Kidney (tissue), 14 donors: ENCODE measurements around the gene DST. TPM values are rescaled to one million over a fixed set of nuclear protein-coding genes. Genes with fewer than 3 reads are reported as not detected.
A peak's percentile ranks its signal among the peaks of the same experiment; 100 is the strongest.

ENCODE experiments used
- DNase-seq, 5 donors: peaks; one replicate each; pipeline ENCODE4 v3.0.0-alpha.2; 2013 to 2020
- FAIRE-seq: peaks from 2 replicates; lab custom pipeline; 2012; peaks lifted over from hg19 to GRCh38; lab: Jason Lieb, UNC
- H3K27ac ChIP-seq, 2 donors: one replicate each; pipeline ENCODE4 v1.7.0; 2013; ENCODE audit warnings: low read depth in 2 of 2, low read length in 2 of 2, inconsistent platforms in 1 of 2
- H3K27me3 ChIP-seq: one replicate; pipeline ENCODE4 v1.7.1; 2013; ENCODE audit warnings: low read length, inconsistent platforms; ENCODE audit not compliant: control insufficient read depth, insufficient read depth
- H3K36me3 ChIP-seq, 3 donors: one replicate each; pipeline versions ENCODE4 v1.7.0 to v1.7.1; 2013; ENCODE audit warnings: low read length in 3 of 3, control low read depth in 1 of 3, inconsistent platforms in 1 of 3; ENCODE audit not compliant: insufficient read depth in 3 of 3, control insufficient read depth in 2 of 3
- H3K4me1 ChIP-seq, 3 donors: one replicate each; pipeline versions ENCODE4 v1.7.0 to v1.7.1; 2013; ENCODE audit warnings: low read length in 3 of 3, inconsistent platforms in 1 of 3, low read depth in 1 of 3; ENCODE audit not compliant: control insufficient read depth in 2 of 3, insufficient read depth in 2 of 3
- H3K4me3 ChIP-seq, 3 donors: one replicate each; pipeline versions ENCODE4 v1.7.0 to v1.8.1; 2013; ENCODE audit warnings: low read length in 3 of 3, control low read depth in 1 of 3, inconsistent platforms in 1 of 3
- H3K9ac ChIP-seq, 3 donors: one replicate each; pipeline versions ENCODE4 v1.7.0 to v1.7.1; 2013; ENCODE audit warnings: low read length in 3 of 3, control low read depth in 1 of 3, inconsistent platforms in 1 of 3
- H3K9me3 ChIP-seq, 3 donors: one replicate each; pipeline versions ENCODE4 v1.7.0 to v1.7.1; 2013; ENCODE audit warnings: low read length in 3 of 3, control low read depth in 1 of 3, inconsistent platforms in 1 of 3; ENCODE audit not compliant: control insufficient read depth in 2 of 3, insufficient read depth in 1 of 3
- intact Hi-C: fragments of 100-400 bp; cut with DNase I; formaldehyde crosslinking; loops from one replicate; pipeline ENCODE4 v1.11.1; 2022
- polyA plus RNA-seq: library from polyadenylated mRNA; stranded (reverse); fragments of 350-450 nt; fragmentation: Illumina TruSeq; extraction: RNeasy Lipid Tissue Mini Kit (QIAGEN cat#74804); gene quantifications from one replicate; pipeline ENCODE4 v1.2.3, GENCODE V29; 2014; ENCODE audit warnings: low read depth, low replicate concordance; ENCODE audit not compliant: insufficient read depth
- total RNA-seq: library from RNA; stranded (reverse); fragmentation: NEBNext Ultra II Directional; extraction: Animal tissue kit (Norgen Biotek cat#: 25700); gene quantifications from one replicate; pipeline ENCODE4 v1.2.1, GENCODE V29; 2021
- TF ChIP-seq, protein P1 (sequence below): IDR thresholded peaks from 3 replicates; pipeline ENCODE4 v1.5.1; 2012; ENCODE audit warnings: mild to moderate bottlenecking, moderate library complexity, borderline replicate concordance; ENCODE audit not compliant: insufficient read depth; ENCODE audit errors: extremely low read depth
- donor health status: control.
- donor health status: control.
- donor health status: control.
- donor health status: control.
- donor health status: control.
- donor health status: DM: yes; HTN: yes; CAD: no.
- donor health status: Normal renal cell carcinoma (clear cell type).

The DST gene
- total and polyA plus RNA-seq, 2 donors from 2014 or later, result 68.2 to 259 TPM

DNA sequence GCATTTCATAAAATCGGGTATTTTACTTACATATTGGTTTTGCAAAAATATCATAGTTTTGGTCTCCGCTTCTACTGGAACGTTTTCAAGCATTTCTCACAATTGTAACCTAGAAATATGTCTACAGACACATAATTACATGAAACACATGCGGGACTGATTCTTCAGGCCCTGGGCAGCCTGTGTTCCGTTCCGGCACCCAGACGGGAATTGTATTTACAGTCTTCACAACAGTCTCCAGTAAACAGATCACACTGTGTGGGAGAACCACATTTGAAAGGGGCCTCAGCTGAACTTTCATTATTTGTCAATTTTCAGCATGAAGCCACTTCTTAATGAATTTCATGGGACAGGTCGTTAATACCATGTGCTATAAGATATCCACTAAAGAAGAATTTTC, 196.9 kb downstream of the DST start:
- Histone ChIP-seq H3K4me3 (no peak overlapping the region), H3K27ac (no peak overlapping the region), H3K4me1 (no peaks in the 10 kb centered on the region), H3K9ac (no peak overlapping the region), H3K36me3 (no peaks in the 10 kb centered on the region), H3K9me3 (no peaks in the 10 kb centered on the region), H3K27me3 (no peaks in the 10 kb centered on the region)
- DNase-seq (peak in 1 of 5 donors; percentile 26), FAIRE-seq (no peak)
- intact Hi-C loops, result no loop called here
- TF ChIP-seq, protein P1, sequence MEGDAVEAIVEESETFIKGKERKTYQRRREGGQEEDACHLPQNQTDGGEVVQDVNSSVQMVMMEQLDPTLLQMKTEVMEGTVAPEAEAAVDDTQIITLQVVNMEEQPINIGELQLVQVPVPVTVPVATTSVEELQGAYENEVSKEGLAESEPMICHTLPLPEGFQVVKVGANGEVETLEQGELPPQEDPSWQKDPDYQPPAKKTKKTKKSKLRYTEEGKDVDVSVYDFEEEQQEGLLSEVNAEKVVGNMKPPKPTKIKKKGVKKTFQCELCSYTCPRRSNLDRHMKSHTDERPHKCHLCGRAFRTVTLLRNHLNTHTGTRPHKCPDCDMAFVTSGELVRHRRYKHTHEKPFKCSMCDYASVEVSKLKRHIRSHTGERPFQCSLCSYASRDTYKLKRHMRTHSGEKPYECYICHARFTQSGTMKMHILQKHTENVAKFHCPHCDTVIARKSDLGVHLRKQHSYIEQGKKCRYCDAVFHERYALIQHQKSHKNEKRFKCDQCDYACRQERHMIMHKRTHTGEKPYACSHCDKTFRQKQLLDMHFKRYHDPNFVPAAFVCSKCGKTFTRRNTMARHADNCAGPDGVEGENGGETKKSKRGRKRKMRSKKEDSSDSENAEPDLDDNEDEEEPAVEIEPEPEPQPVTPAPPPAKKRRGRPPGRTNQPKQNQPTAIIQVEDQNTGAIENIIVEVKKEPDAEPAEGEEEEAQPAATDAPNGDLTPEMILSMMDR, result no peak

DNA sequence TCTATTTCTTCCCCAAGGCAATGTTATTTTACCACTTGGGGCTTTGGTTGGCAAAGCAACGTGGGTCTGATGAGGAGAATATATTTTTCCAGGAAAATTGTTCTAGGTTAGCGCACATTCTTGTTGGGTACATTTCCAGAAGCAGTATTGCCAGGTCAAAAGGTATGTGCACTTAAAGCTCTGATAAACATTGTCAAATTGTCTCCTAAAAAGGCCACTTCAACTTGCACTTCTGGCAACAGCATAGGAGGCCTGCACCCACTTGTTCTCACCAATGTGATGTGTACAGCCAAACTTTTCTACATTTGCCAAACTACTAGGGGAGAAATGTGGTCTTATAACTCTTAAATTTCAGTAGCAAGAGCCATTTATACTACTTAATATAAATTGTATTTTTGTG, 197.8 kb downstream of the DST start:
- peaks cover 0 to 4% (median 0%) of the 10 kb centered on the region in 3 donors for H3K4me1 ChIP-seq
- no peaks in the 10 kb centered on the region for H3K27me3 ChIP-seq
- H3K27ac ChIP-seq, result no peak overlapping the region
- H3K9ac ChIP-seq, result no peak overlapping the region
- TF ChIP-seq, protein P1, result no peak
- FAIRE-seq (no peak), DNase-seq (no peak)
- no peaks in the 10 kb centered on the region for H3K36me3 ChIP-seq
- intact Hi-C loops, result no loop called here
- H3K4me3 ChIP-seq, result no peak overlapping the region
- H3K9me3 ChIP-seq, result no peaks in the 10 kb centered on the region

DNA sequence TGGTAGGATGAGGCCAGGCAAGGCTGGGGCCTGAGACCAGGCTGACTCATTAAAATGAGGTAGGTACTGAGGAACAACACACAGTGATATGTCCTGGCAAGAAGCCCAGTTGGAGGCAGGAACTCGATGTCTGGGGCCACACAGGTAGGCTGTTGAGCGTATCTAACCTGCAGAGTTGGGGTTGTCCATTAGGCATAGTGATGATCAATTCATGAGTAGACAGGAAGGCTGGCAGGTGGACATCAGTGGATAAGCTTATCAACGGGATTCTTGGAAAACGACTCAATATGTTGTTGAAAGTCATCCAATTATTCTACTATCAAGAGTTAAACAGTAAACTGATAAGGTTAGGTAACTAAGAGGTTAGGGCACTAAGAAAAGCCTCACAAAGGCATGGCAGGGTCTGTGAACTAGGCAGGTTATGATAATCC, 202.1 kb downstream of the DST start:
- DNase-seq (no peak), FAIRE-seq (no peak)
- Histone ChIP-seq H3K27ac (no peak overlapping the region), H3K9me3 (no peaks in the 10 kb centered on the region), H3K4me3 (no peak overlapping the region), H3K36me3 (no peaks in the 10 kb centered on the region), H3K9ac (no peak overlapping the region), H3K4me1 (peaks cover 0 to 7% (median 0%) of the 10 kb centered on the region in 3 donors), H3K27me3 (no peaks in the 10 kb centered on the region)
- TF ChIP-seq, protein P1, result no peak
- intact Hi-C loops, result no loop called here
